CD4-positive, alpha-beta T cell treated with Interleukin-15 for 1 hour (primary cell): Measurements from ENCODE around the gene MYBPC3.

ENCODE experiments used
- DNase-seq: peaks from one replicate; pipeline ENCODE4 v3.0.0-alpha.2; 2020

MYBPC3 gene

DNA sequence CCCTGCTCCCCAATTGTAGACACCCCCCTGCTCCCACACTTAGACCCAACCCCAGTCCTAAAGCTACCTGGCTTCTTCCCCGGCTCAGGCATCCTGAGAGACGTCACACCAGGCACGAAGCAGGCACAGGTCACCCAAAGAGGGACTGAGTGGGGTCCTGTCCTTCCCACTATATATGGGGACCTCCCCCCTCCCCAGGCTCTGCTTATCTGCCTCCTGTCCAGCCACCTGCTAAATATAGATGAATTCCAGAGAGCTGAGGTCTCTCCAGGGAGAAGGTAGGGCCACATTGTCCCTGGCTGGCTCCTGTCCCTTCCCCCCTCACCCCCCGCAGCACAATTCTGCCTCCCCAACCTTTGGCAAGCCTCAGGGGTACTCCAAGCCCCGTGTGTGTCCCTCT, at the start of gene MYBPC3:
Gene MYBPC3 (minus strand): TSS at position 147 of the 400 bp plus-strand sequence. CDS start 55 bp downstream, at position 92.
- DNase-seq = no peak

- no peak for DNase-seq
Observed at GRCh38 chr11:47400768-47401279, 48.3 kb upstream of the MYBPC3 start.

GRCh38 chr11:47399860-47400767, 47.6 kb upstream of the MYBPC3 start:
- DNase-seq = no peak

DNA sequence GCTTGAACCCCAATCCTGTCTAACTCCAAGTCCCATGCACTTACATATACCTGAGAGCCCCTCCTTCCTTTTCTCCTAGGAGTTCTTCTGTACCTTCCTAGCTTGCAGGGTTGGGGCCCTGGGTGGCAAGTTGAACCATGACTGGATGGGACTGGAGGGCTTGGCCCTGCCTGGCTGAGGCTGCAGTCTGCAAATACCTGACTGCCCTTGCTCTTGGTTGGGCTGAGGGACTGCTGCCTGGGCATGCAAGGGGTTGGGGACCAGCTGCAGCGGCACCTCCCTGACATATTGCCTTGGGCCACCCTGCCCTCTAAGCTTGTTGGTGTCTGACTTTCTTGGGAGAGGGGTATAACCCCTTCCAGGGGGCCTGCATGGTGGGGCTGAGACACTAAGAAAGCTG, 46.0 kb upstream of the MYBPC3 start:
- no peak for DNase-seq

- no peak for DNase-seq
Observed at GRCh38 chr11:47398011-47398410, 45.5 kb upstream of the MYBPC3 start.

DNA sequence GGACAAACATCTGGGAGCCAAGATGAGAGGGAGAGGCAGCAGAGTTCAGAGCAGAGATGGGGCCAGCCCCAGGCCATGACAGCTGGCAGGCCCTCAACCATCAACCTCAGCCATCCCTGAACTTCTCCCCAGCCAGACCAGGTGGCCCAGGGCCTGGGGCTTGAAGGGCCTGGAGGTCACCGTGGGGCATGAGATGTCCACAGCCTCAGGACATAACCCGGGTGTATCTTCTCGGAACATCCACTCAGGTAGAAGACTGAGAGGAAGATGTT, 43.5 kb upstream of the MYBPC3 start:
- DNase-seq = no peak

- DNase-seq = no peak
Observed at GRCh38 chr11:47395223-47396048, 42.9 kb upstream of the MYBPC3 start.

GRCh38 chr11:47394322-47395222, 42.1 kb upstream of the MYBPC3 start:
- peak; percentile 84 for DNase-seq

- no peak for DNase-seq
Observed at GRCh38 chr11:47394050-47394321, 41.5 kb upstream of the MYBPC3 start.

DNA sequence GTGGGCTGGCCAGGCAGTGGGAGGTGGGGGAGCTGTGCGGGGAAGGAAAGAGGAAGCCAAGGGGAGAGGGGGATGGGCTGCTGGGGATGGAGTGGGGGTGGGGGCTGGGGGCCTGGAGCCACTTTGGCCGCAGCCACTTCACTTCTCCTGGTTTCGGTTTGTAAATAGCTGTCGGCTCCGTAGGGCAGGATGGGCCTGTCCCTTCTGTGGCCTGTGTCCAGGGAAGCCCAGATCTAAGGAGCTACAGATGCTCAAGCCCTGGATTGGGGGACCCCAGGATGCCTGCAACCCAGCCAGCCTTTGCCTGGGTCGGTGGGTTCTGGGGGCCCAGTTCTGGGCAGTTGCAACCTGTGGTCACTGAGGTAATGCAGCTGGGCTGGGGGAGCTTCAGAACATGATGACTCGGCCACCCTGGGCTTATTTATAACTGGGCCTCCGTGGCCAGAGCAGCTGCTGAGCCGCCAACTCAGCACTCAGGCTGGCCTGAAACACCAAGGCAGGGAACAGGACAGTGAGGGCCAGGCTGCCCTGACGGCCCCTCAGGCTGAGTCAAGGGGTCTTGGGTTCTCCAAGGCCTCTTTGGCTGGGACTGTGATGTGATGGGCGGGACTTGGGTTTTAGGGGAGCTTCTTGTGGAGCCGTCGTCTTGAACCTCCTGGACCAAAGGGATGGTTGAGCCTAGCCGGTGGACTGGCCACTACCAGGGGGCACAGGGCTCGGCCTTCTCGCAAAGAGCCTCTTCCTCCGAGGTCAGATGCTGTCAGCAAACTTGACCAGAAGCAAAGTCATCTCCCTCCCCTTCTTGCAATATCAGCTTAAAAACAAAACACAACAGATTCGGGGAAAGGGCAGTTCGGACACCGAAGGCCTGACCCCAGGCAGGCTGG, 40.9 kb upstream of the MYBPC3 start:
- peak; percentile 47 for DNase-seq

- DNase-seq = no peak
Observed at GRCh38 chr11:47392546-47393162, 40.2 kb upstream of the MYBPC3 start.

DNA sequence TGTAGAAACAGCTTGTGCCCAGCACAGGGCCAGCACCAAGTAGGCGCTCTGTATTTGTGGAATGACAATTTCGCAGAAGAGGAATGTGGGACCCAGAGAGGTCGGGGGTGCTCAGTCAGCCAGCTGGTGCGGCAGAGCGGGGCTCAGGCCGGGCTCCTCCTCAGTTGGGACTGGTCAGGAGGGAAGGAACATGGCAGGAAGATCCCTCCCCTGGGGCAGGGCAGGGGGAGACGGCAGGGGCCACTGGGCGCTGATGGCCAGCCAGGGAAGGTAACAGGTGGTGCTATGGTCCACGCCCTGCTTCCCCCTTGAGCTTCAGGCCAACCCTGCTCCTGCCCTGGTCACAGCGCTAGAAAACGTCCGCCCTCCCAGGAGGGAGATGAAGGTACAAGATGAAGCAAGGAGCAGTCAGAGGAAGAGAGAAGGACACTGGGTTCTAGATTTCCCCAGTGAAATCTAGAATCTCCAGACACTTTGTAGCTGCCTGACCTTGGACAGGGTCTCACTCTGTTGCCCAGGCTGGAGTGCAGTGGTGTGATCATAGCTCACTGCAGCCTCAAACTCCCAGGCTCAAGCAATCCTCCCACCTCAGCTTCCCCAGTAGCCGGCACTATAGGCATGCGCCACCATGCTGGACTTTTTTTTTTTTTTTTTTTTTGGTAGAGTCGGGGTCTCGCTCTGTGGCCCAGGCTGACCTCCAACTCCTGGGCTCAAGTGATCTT, 39.4 kb upstream of the MYBPC3 start:
- no peak for DNase-seq

DNA sequence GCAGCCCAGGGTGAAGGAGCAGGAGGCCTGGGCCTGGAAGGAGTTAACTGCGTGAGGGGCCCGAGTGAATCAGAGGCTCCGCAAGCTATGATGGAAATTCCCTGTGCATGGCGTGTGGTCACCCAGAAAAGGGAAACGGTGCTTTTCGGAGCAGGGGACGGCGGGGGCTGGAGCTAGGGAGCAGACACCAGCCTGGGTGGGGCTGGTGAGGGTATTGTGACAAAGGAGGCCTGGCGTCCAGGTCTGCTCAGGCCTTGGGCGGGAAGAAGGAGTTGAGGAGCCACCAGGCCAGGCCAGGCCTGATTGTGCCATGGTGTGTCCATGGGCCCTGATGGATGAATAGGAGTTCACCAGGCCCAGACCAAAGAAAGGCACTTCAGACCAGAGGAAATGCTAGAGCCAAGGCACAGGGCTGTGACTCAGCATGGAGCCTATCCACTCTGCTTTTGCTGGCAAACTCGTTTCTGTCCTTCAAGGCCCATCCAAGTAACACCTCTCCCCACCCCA, 38.6 kb upstream of the MYBPC3 start:
- peak; percentile 82 for DNase-seq

DNA sequence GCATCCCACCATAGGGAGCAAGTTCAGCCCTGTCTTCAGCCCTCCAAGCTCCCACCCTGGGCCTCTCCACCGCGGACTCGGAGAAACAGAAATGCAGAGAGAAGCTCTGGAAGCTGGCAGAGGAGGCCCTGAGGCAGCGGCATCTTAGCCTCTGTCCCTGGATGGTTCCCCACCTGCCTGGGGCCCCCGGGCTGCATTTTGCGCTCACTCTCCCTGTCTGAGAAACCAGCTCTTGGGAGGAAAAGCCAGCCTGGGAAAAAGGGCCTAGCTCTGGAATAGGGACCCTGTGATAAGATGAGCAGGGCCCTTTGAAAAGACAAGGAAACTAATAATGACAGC, 37.9 kb upstream of the MYBPC3 start:
- DNase-seq = no peak

- no peak for DNase-seq
Observed at GRCh38 chr11:47389577-47390421, 37.3 kb upstream of the MYBPC3 start.

DNA sequence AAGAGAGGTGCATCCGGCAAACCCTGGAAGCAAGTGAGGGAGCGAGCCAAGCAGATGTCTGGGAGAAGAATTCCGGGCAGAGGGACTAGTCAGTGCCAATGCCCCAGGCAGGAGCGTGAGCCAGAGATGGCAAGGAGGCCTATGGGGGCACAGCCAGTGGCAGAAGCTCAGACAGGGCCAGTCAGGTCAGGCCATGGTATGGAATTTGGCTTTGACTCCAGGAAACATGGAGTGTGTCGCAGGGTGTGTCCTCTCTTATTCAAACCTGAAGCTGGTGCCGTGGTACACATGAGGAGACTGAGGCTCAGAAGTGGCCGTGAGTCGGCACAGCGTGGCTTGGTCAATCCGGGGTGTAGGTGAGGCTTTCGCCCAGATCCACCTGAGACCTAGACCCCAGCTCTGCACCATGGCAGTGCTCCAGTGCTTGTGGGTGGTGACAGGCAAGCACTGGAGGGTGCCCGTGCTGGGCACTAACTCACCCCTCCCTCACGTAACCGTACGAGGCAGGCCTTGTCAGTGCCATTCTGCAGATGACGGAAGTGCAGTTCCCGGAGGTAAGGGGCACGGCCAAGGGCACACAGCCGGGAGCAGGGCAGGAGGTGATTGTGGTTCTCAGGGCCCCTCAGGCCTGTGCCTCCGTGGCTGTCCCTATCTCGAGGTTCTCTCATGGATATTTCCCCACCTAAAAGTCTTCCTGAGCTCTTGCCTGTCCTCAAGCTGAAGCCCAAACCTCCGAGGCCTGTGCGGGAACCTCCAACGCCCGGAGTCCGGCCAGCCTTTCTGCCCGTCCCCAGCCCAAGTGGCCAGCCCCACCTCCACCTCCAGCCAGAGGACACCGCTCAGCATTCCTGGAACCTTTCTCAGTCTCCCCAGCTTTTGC, 36.4 kb upstream of the MYBPC3 start:
- DNase-seq = peak; percentile 29

- DNase-seq = peak; percentile 60
Observed at GRCh38 chr11:47387944-47388696, 35.6 kb upstream of the MYBPC3 start.

GRCh38 chr11:47384498-47384897, 32.0 kb upstream of the MYBPC3 start:
- DNase-seq = no peak
